DOHH2 (cell line): Measurements from ENCODE around the gene SLC12A7.
A peak's percentile ranks its signal among the peaks of the same experiment; 100 is the strongest.

Source experiments
- H3F3A ChIP-seq: fragments of 200-600 bp; sonication (generic), shearing (Covaris generic); 2 replicates; pipeline ENCODE4 v1.6.0; 2016; ENCODE audit warnings: antibody characterized with exemption, mild to moderate bottlenecking; ENCODE audit not compliant: control insufficient read depth, insufficient read depth
- H3K27ac ChIP-seq: fragments of 200-600 bp; sonication (generic); 2 replicates; pipeline ENCODE4 v1.5.1; 2014; ENCODE audit warnings: low read depth, mild to moderate bottlenecking, low read length, moderate library complexity
- H3K27me3 ChIP-seq: fragments of 200-600 bp; sonication (generic); 2 replicates; pipeline ENCODE4 v1.6.1; 2014; ENCODE audit warnings: mild to moderate bottlenecking, low read length, mixed read lengths; ENCODE audit not compliant: control insufficient read depth
- H3K36me3 ChIP-seq: fragments of 200-600 bp; sonication (generic); 2 replicates; pipeline ENCODE4 v1.6.1; 2014; ENCODE audit warnings: mild to moderate bottlenecking, low read length, moderate library complexity, mixed read lengths; ENCODE audit not compliant: control insufficient read depth
- H3K4me1 ChIP-seq: fragments of 200-600 bp; sonication (generic); 2 replicates; pipeline ENCODE4 v1.6.1; 2014; ENCODE audit warnings: mild to moderate bottlenecking, low read length, mixed read lengths; ENCODE audit not compliant: control insufficient read depth
- H3K4me2 ChIP-seq: fragments of 200-600 bp; sonication (generic); 2 replicates; pipeline ENCODE4 v1.6.0; 2014; ENCODE audit warnings: mild to moderate bottlenecking, low read length, moderate library complexity
- H3K4me3 ChIP-seq: fragments of 200-600 bp; sonication (generic); 2 replicates; pipeline ENCODE4 v1.5.1; 2014; ENCODE audit warnings: mild to moderate bottlenecking, low read length, mixed read lengths
- H3K79me2 ChIP-seq: fragments of 200-600 bp; sonication (generic); 2 replicates; pipeline ENCODE4 v1.6.1; 2014; ENCODE audit warnings: mild to moderate bottlenecking, low read length, mixed read lengths; ENCODE audit not compliant: control insufficient read depth
- H3K9me2 ChIP-seq: fragments of 200-600 bp; sonication (generic); replicated peaks from 2 replicates; pipeline ENCODE4 v1.6.1; 2014; ENCODE audit warnings: mild to moderate bottlenecking, low read length, mixed read lengths; ENCODE audit not compliant: control insufficient read depth
- H3K9me3 ChIP-seq: fragments of 200-600 bp; sonication (generic); 2 replicates; pipeline ENCODE4 v1.6.1; 2014; ENCODE audit warnings: antibody characterized with exemption, low read length, mixed read lengths; ENCODE audit not compliant: control insufficient read depth, insufficient read depth
- H4K20me1 ChIP-seq: fragments of 200-600 bp; sonication (generic); 2 replicates; pipeline ENCODE4 v1.6.0; 2014; ENCODE audit warnings: low read depth, mild to moderate bottlenecking, antibody characterized with exemption, low read length, moderate library complexity; ENCODE audit not compliant: control insufficient read depth, insufficient read depth
- EZH2phosphoT487 ChIP-seq: fragments of 200-600 bp; sonication (generic); IDR thresholded peaks from 2 replicates; pipeline ENCODE4 v1.6.1; 2017; ENCODE audit warnings: borderline replicate concordance, mild to moderate bottlenecking, antibody characterized with exemption, low read length, moderate library complexity, mixed read lengths
- TF ChIP-seq, protein P1 (sequence below): fragments of 200-600 bp; sonication (generic); IDR thresholded peaks from one replicate; pipeline ENCODE4 v1.5.1; 2014; ENCODE audit warnings: antibody characterized with exemption, mild to moderate bottlenecking, low read depth, low read length; ENCODE audit not compliant: poor library complexity, severe bottlenecking

SLC12A7 gene

DNA sequence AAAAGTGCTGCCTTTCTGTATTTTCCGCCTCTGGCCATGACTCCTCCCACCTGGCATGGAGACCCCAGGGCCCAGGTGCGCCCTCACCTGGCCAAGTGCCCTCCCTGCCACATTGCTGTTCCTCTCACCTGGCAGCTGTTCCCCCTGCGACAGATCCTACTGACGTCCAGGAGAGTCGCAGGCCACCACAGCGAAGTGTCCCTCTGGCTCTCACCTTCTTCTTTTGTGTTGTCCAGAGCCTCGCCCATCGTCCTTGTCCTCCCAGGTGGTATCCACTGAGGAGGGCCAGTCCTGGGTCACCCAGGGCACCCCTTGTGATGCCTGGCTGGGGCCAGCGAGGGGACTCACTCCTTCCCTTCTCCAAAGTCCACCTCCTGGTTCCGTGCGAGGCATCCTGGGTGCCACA is 100.6 kb downstream of the SLC12A7 start:
- Histone ChIP-seq H3K4me2 (no peak overlapping the region), H3F3A (peaks cover 2% of the 10 kb centered on the region; the same call in 1 of the 2 replicates), H3K9me2 (no peaks in the 10 kb centered on the region), H3K79me2 (no peaks in the 10 kb centered on the region), H3K27me3 (peaks cover 10% of the 10 kb centered on the region), H4K20me1 (no peaks in the 10 kb centered on the region), H3K4me1 (peaks cover 3% of the 10 kb centered on the region; the same call in 1 of the 2 replicates), H3K27ac (no peak overlapping the region), H3K36me3 (no peaks in the 10 kb centered on the region), H3K9me3 (no peaks in the 10 kb centered on the region), H3K4me3 (no peak overlapping the region)
- TF ChIP-seq, protein P1, sequence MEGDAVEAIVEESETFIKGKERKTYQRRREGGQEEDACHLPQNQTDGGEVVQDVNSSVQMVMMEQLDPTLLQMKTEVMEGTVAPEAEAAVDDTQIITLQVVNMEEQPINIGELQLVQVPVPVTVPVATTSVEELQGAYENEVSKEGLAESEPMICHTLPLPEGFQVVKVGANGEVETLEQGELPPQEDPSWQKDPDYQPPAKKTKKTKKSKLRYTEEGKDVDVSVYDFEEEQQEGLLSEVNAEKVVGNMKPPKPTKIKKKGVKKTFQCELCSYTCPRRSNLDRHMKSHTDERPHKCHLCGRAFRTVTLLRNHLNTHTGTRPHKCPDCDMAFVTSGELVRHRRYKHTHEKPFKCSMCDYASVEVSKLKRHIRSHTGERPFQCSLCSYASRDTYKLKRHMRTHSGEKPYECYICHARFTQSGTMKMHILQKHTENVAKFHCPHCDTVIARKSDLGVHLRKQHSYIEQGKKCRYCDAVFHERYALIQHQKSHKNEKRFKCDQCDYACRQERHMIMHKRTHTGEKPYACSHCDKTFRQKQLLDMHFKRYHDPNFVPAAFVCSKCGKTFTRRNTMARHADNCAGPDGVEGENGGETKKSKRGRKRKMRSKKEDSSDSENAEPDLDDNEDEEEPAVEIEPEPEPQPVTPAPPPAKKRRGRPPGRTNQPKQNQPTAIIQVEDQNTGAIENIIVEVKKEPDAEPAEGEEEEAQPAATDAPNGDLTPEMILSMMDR = peak; percentile 79
- TF ChIP-seq EZH2phosphoT487 = no peak

DNA sequence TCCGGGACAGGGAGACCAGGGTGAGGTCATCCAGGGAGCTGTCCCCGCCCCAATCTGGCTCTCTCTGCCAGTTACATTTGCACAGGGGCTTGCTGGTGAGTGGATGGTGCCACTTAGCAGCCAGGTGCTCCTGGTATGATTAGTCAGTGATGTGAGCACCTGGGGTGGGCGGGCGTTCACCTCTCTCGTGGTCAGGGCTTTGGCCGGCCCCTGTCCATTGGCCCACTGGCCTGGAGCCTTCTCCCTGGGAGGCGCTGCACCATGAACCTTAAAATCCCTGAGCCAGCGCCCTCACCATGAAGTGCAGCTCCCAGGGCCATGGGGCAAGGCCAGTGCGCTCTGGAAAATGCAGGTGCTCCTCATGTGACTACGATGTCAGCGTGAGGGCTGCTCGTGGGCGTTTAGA is 101.2 kb downstream of the SLC12A7 start:
- Histone ChIP-seq H4K20me1 (no peaks in the 10 kb centered on the region), H3K79me2 (no peaks in the 10 kb centered on the region)

DNA sequence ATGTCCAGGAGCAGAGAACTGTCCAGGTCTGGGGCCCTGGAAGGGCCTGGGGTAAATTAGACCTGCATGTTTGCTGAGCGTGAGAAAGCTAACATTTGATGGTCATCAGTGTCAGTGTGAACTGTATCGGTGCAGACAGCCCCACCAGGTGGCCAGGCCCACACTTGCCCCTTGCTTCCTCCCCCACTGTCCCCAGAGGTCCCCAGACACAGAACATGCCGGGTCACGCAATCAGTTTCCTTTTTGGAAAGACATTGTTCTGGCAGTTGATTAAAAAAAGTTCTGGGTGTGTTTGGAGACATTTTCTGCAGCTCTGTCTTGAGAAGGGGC is 101.7 kb downstream of the SLC12A7 start:
- no peak overlapping the region for H3K4me3 ChIP-seq
- H3K4me1 ChIP-seq = peaks cover 3% of the 10 kb centered on the region; the same call in 1 of the 2 replicates
- H3K27ac ChIP-seq = no peak overlapping the region
- H3K79me2 ChIP-seq = no peaks in the 10 kb centered on the region
- no peaks in the 10 kb centered on the region for H3K9me3 ChIP-seq
- no peaks in the 10 kb centered on the region for H3K9me2 ChIP-seq
- TF ChIP-seq, protein P1 = no peak
- TF ChIP-seq EZH2phosphoT487 = no peak
- H3K4me2 ChIP-seq = no peak overlapping the region
- H4K20me1 ChIP-seq = no peaks in the 10 kb centered on the region
- peaks cover 11% of the 10 kb centered on the region for H3K27me3 ChIP-seq
- H3K36me3 ChIP-seq = no peaks in the 10 kb centered on the region
- peaks cover 2% of the 10 kb centered on the region; the same call in 1 of the 2 replicates for H3F3A ChIP-seq

More for the DNA sequence above, 101.2 kb downstream of the SLC12A7 start:
- H3K4me1 ChIP-seq = peaks cover 3% of the 10 kb centered on the region; the same call in 1 of the 2 replicates
- TF ChIP-seq, protein P1 = no peak
- no peak for TF ChIP-seq EZH2phosphoT487
- peaks cover 2% of the 10 kb centered on the region; the same call in 1 of the 2 replicates for H3F3A ChIP-seq
- peaks cover 10% of the 10 kb centered on the region for H3K27me3 ChIP-seq
- no peak overlapping the region for H3K4me2 ChIP-seq
- no peaks in the 10 kb centered on the region for H3K36me3 ChIP-seq
- no peaks in the 10 kb centered on the region for H3K9me3 ChIP-seq
- H3K27ac ChIP-seq = no peak overlapping the region
- no peak overlapping the region for H3K4me3 ChIP-seq
- no peaks in the 10 kb centered on the region for H3K9me2 ChIP-seq
